OCI-LY3 (cell line): ENCODE results near the gene IP6K2.

Source experiments
- H2AFZ ChIP-seq: fragments of 200-600, 300-600 bp; shearing (Covaris generic); 2 replicates; pipeline ENCODE4 v1.6.0; 2014; ENCODE audit warnings: antibody characterized with exemption, low read depth, low read length
- H3K27ac ChIP-seq: fragments of 200-600, 300-600 bp; sonication (generic); 2 replicates; pipeline ENCODE4 v1.5.1; 2014; ENCODE audit warnings: mild to moderate bottlenecking, low read length, moderate library complexity, mixed read lengths
- H3K27me3 ChIP-seq: fragments of 200-600, 300-600 bp; sonication (generic); 2 replicates; pipeline ENCODE4 v1.6.1; 2014; ENCODE audit warnings: low read depth, low read length, mixed read lengths
- H3K36me3 ChIP-seq: fragments of 200-600, 300-600 bp; sonication (generic); replicated peaks from 2 replicates; pipeline ENCODE3; 2014; ENCODE audit warnings: low read depth, low read length, mixed read lengths
- H3K4me1 ChIP-seq: fragments of 300-600, 200-600 bp; sonication (generic); 2 replicates; pipeline ENCODE4 v1.6.1; 2014; ENCODE audit warnings: low read length, mixed read lengths
- H3K4me2 ChIP-seq: fragments of 200-600, 300-600 bp; sonication (generic); 2 replicates; pipeline ENCODE4 v1.6.1; 2014; ENCODE audit warnings: low read length, mixed read lengths
- H3K4me3 ChIP-seq: fragments of 300-600, 200-600 bp; sonication (generic); 2 replicates; pipeline ENCODE4 v1.5.1; 2014; ENCODE audit warnings: antibody characterized with exemption, mild to moderate bottlenecking, low read length, moderate library complexity
- H3K79me2 ChIP-seq: fragments of 300-600, 200-600 bp; shearing (Covaris generic); 2 replicates; pipeline ENCODE4 v1.6.1; 2014; ENCODE audit warnings: mild to moderate bottlenecking, low read length, mixed read lengths
- H3K9ac ChIP-seq: fragments of 300-600, 200-600 bp; shearing (Covaris generic); 2 replicates; pipeline ENCODE4 v1.6.0; 2014; ENCODE audit warnings: mild to moderate bottlenecking, low read length, moderate library complexity
- H3K9me3 ChIP-seq: fragments of 200-600, 300-600 bp; shearing (Covaris generic); 2 replicates; pipeline ENCODE4 v1.6.1; 2014; ENCODE audit warnings: low read length, mixed read lengths; ENCODE audit not compliant: insufficient read depth
- H4K20me1 ChIP-seq: fragments of 200-600, 300-600 bp; sonication (generic); 2 replicates; pipeline ENCODE4 v1.6.1; 2016; ENCODE audit warnings: low read length, mixed read lengths; ENCODE audit not compliant: insufficient read depth
- CTCF ChIP-seq: fragments of 200-600, 300-600 bp; sonication (generic); IDR thresholded peaks from 2 replicates; pipeline ENCODE4 v1.5.1; 2014; ENCODE audit warnings: antibody characterized with exemption, low read length, low read depth
- EZH2phosphoT487 ChIP-seq: fragments of 200-600 bp; shearing (Covaris generic); IDR thresholded peaks from 2 replicates; pipeline ENCODE4 v1.6.1; 2018; ENCODE audit warnings: antibody characterized with exemption, mixed run types, low read depth

Gene IP6K2

GRCh38 chr3:48684480-48685143 is 32.4 kb downstream of the IP6K2 start:
- no peak overlapping the region for H2AFZ ChIP-seq
- no peaks in the 10 kb centered on the region for H3K9me3 ChIP-seq
- peak overlapping the region; percentile 79 for H3K4me2 ChIP-seq
- H3K27me3 ChIP-seq: no peaks in the 10 kb centered on the region
- H3K27ac ChIP-seq: no peak overlapping the region
- peaks cover 56% of the 10 kb centered on the region for H3K36me3 ChIP-seq
- no peak for TF ChIP-seq CTCF
- TF ChIP-seq EZH2phosphoT487: no peak
- H3K79me2 ChIP-seq: peaks cover 23% of the 10 kb centered on the region
- H3K9ac ChIP-seq: peak overlapping the region; percentile 45
- H4K20me1 ChIP-seq: peaks cover 4% of the 10 kb centered on the region
- H3K4me1 ChIP-seq: peaks cover 24% of the 10 kb centered on the region
- H3K4me3 ChIP-seq: peak overlapping the region; percentile 94

GRCh38 chr3:48684054-48684349 is 33.0 kb downstream of the IP6K2 start:
- TF ChIP-seq EZH2phosphoT487 (no peak), CTCF (no peak)
- Histone ChIP-seq H3K4me2 (peak overlapping the region; percentile 79), H3K27me3 (no peaks in the 10 kb centered on the region), H3K4me1 (peaks cover 25% of the 10 kb centered on the region), H3K4me3 (peak overlapping the region; percentile 94; the same call in 1 of the 2 replicates), H4K20me1 (peaks cover 4% of the 10 kb centered on the region), H3K27ac (no peak overlapping the region), H3K36me3 (peaks cover 59% of the 10 kb centered on the region), H2AFZ (no peak overlapping the region), H3K9ac (no peak overlapping the region), H3K9me3 (no peaks in the 10 kb centered on the region), H3K79me2 (peaks cover 23% of the 10 kb centered on the region)

GRCh38 chr3:48682786-48683185 is 34.2 kb downstream of the IP6K2 start:
- peaks cover 23% of the 10 kb centered on the region for H3K79me2 ChIP-seq
- no peak for TF ChIP-seq EZH2phosphoT487
- TF ChIP-seq CTCF: no peak
- no peak overlapping the region for H2AFZ ChIP-seq
- no peak overlapping the region for H3K9ac ChIP-seq
- no peaks in the 10 kb centered on the region for H3K27me3 ChIP-seq
- H3K4me3 ChIP-seq: no peak overlapping the region
- peaks cover 59% of the 10 kb centered on the region for H3K36me3 ChIP-seq
- no peaks in the 10 kb centered on the region for H3K9me3 ChIP-seq
- peaks cover 25% of the 10 kb centered on the region for H3K4me1 ChIP-seq
- H3K27ac ChIP-seq: no peak overlapping the region
- H4K20me1 ChIP-seq: peaks cover 4% of the 10 kb centered on the region
- H3K4me2 ChIP-seq: no peak overlapping the region

- Histone ChIP-seq H2AFZ (no peak overlapping the region), H3K36me3 (peaks cover 59% of the 10 kb centered on the region), H3K4me2 (no peak overlapping the region), H3K4me3 (no peak overlapping the region), H3K27ac (no peak overlapping the region), H3K27me3 (no peaks in the 10 kb centered on the region), H4K20me1 (peaks cover 4% of the 10 kb centered on the region), H3K9ac (no peak overlapping the region), H3K9me3 (no peaks in the 10 kb centered on the region), H3K4me1 (peaks cover 25% of the 10 kb centered on the region), H3K79me2 (peaks cover 23% of the 10 kb centered on the region)
- TF ChIP-seq EZH2phosphoT487 (no peak), CTCF (no peak)
These were observed 34.9 kb downstream of the IP6K2 start for GRCh38 chr3:48681974-48682610.
